Central memory CD8-positive, alpha-beta T cell (primary cell): ENCODE results near the gene ARHGEF25.
"Not testable (repeated sequence)": the region's sequence is repeated elsewhere in the genome, so short reads cannot be mapped to it uniquely, and the experiment has no call there.

Experiments
- ATAC-seq: fragments of 150-1000 bp; cut with Tn5 transposase; replicated peaks from 2 replicates; pipeline ENCODE4 v1.10.0; 2022; ENCODE audit warnings: mild to moderate bottlenecking, moderate FRiP score, moderate number of reproducible peaks; ENCODE audit not compliant: poor library complexity, severe bottlenecking; ENCODE audit errors: extremely low read depth
- DNase-seq, 2 donors: peaks; one replicate each; pipeline ENCODE4 v3.0.0; 2021; ENCODE audit warnings: low spot score in 2 of 2
- H3K27ac Mint-ChIP-seq: one replicate; pipeline ENCODE4 v1.8.0; 2022; ENCODE audit warnings: low read depth, mild to moderate bottlenecking, moderate library complexity, mixed read lengths
- H3K27me3 Mint-ChIP-seq: one replicate; pipeline ENCODE4 v1.8.0; 2022; ENCODE audit warnings: mixed read lengths
- H3K36me3 Mint-ChIP-seq: one replicate; pipeline ENCODE4 v1.8.0; 2022; ENCODE audit warnings: mild to moderate bottlenecking, moderate library complexity, mixed read lengths; ENCODE audit not compliant: insufficient read depth
- H3K4me1 Mint-ChIP-seq: one replicate; pipeline ENCODE4 v1.8.0; 2022; ENCODE audit warnings: mixed read lengths
- H3K4me3 Mint-ChIP-seq: one replicate; pipeline ENCODE4 v1.8.0; 2022; ENCODE audit warnings: mild to moderate bottlenecking, moderate library complexity, mixed read lengths
- H3K9me3 Mint-ChIP-seq: one replicate; pipeline ENCODE4 v1.8.0; 2022; ENCODE audit warnings: mixed read lengths

The ARHGEF25 gene

DNA sequence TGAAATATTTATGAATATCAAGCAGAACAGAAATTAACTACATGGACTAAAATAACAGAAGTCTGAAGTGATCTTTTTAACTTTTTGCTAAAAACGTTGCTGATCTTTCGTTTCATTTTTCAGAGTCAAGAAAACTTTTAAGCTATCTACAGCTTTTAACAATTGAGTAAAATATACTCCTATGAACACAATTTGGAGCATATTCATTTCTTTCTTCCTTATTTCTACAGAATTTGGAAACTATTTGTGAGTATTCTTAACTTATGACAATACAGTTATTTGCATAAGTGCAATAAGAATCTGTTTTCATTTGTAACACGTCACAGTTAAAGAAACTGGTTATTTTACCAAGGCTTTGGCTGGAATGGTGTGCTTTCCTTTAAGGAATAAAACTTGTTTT lies 42.8 kb downstream of the ARHGEF25 start:
- H3K27me3 Mint-ChIP-seq: peaks cover 14% of the 10 kb centered on the region
- no peaks in the 10 kb centered on the region for H3K36me3 Mint-ChIP-seq

DNA sequence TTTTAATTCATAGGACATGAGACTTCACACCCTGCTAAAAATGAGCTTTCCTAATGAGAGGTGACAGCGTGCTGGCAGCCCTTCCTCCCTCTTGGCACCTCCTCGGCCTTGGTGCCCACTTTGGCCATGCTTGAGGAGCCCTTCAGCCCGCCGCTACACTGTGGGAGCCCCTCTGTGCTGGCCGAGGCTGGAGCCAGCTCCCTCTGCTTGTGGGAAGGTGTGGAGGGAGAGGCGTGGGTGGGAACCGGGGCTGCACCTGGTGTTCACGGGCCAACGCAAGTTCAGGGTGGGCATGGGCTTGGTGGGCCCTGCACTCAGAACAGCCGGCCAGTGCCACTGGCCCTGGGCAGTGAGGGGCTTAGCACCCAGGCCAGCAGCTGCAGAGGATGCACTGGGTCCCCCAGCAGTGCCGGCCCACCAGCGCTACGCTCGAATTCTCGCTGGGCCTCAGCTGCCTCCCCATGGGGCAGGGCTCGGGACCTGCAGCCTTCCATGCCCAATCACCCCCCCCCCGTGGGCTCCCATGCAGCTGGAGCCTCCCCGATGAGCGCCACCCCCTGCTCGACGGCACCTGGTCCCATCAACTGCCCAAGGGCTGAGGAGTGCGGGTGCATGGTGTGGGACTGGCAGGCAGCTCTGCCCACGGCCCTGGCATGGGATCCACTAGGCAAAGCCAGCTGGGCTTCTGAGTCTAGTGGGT lies 44.5 kb downstream of the ARHGEF25 start:
- DNase-seq: no peak
- Mint-ChIP-seq H3K9me3 (no peaks in the 10 kb centered on the region), H3K4me1 (no peaks in the 10 kb centered on the region), H3K36me3 (no peaks in the 10 kb centered on the region), H3K27me3 (peaks cover 18% of the 10 kb centered on the region), H3K27ac (no peak overlapping the region), H3K4me3 (no peak overlapping the region)
- ATAC-seq: no peak

More for the DNA sequence above, 42.8 kb downstream of the ARHGEF25 start:
- Mint-ChIP-seq H3K9me3 (no peaks in the 10 kb centered on the region), H3K4me3 (no peak overlapping the region), H3K27ac (no peak overlapping the region), H3K4me1 (no peaks in the 10 kb centered on the region)
- ATAC-seq: no peak
- DNase-seq: no peak

DNA sequence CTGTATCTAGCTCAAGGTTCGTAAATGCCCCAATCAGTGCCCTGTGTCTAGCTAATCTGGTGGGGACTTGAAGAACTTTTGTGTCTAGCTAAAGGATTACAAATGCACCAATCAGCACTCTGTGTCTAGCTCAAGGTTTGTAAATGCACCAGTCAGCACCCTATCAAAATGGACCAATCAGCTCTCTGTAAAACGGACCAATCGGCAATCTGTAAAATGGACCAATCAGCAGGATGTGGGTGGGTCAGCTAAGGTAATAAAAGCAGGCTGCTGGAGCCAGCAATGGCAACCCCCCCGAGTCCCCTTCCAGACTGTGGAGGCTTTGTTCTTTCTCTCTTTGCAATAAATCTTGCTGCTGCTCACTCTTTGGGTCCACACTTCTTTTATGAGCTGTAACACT lies 45.2 kb downstream of the ARHGEF25 start:
- not testable (repeated sequence) for H3K9me3 Mint-ChIP-seq, DNase-seq, H3K4me1 Mint-ChIP-seq, H3K4me3 Mint-ChIP-seq, ATAC-seq, H3K36me3 Mint-ChIP-seq, H3K27ac Mint-ChIP-seq
- H3K27me3 Mint-ChIP-seq: peaks cover 18% of the 10 kb centered on the region

DNA sequence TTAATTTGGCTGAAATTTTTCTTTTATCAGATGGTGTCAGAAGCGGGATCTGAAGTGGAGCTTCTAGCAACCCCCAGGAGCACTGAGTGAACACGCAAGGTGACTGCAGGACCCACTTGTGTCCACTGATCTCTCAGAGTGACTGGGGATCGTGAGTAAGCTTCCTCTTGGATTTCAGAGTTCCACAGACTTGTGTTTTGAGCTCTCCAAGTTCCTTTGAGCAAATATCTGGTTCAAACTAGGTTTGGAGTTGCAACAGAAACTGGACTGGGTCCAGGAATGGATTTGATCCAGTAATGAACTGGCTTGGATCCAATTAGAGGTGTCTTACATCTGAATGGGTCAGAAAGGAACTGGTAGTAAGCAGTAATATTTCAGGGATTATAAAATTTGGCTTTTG lies 46.5 kb downstream of the ARHGEF25 start:
- no peaks in the 10 kb centered on the region for H3K4me1 Mint-ChIP-seq
- H3K27me3 Mint-ChIP-seq: peaks cover 18% of the 10 kb centered on the region
- no peak for DNase-seq
- no peak for ATAC-seq
- H3K9me3 Mint-ChIP-seq: no peaks in the 10 kb centered on the region
- no peak overlapping the region for H3K4me3 Mint-ChIP-seq
- H3K27ac Mint-ChIP-seq: no peak overlapping the region
- peaks cover 2% of the 10 kb centered on the region for H3K36me3 Mint-ChIP-seq

DNA sequence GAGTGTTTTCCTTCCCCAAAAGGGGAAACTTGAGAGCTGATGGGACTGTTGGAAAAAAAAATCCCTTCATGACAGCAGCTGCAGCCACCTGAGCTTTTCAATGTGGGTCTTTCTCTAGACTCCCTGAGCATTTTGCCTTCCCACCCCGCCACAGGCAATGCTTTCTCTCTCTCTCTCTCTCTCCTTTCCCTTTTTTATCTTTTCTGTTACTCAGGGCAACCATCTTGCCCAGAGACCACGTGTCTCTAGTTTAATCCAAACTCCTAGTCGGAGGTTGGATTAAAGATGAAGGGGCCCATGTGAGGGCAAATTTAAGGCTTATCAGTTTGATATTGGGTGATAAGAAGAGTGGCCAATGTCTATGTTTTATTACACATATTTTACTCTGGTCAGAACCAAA lies 47.7 kb downstream of the ARHGEF25 start:
- no peak overlapping the region for H3K4me3 Mint-ChIP-seq
- no peaks in the 10 kb centered on the region for H3K9me3 Mint-ChIP-seq
- DNase-seq: no peak
- ATAC-seq: no peak
- H3K27me3 Mint-ChIP-seq: peaks cover 18% of the 10 kb centered on the region
- H3K27ac Mint-ChIP-seq: no peak overlapping the region
- H3K4me1 Mint-ChIP-seq: no peaks in the 10 kb centered on the region
- peaks cover 2% of the 10 kb centered on the region for H3K36me3 Mint-ChIP-seq

DNA sequence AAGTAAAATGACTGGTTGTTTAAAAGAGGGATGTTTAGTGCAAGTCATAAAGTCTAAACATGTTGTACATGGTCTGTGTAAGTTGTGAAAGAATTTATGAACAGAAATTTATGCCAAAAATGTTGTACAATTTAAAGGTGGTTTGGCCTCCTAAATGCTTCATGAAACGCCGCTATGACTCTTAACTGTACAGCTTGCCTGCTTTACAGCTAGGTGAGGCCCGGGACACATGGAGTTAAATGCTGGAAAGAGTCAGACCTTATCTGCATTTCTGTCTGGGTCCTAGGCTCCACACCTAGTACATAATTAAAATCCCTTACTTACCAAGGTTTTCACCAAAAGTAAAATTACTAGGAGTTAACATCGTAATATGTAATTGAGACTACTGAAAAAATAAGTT lies 50.1 kb downstream of the ARHGEF25 start:
- peaks cover 2% of the 10 kb centered on the region for H3K36me3 Mint-ChIP-seq
- ATAC-seq (no peak), DNase-seq (no peak)
- H3K27me3 Mint-ChIP-seq: peaks cover 17% of the 10 kb centered on the region
- no peaks in the 10 kb centered on the region for H3K9me3 Mint-ChIP-seq
- no peak overlapping the region for H3K27ac Mint-ChIP-seq
- H3K4me3 Mint-ChIP-seq: no peak overlapping the region
- H3K4me1 Mint-ChIP-seq: no peaks in the 10 kb centered on the region

DNA sequence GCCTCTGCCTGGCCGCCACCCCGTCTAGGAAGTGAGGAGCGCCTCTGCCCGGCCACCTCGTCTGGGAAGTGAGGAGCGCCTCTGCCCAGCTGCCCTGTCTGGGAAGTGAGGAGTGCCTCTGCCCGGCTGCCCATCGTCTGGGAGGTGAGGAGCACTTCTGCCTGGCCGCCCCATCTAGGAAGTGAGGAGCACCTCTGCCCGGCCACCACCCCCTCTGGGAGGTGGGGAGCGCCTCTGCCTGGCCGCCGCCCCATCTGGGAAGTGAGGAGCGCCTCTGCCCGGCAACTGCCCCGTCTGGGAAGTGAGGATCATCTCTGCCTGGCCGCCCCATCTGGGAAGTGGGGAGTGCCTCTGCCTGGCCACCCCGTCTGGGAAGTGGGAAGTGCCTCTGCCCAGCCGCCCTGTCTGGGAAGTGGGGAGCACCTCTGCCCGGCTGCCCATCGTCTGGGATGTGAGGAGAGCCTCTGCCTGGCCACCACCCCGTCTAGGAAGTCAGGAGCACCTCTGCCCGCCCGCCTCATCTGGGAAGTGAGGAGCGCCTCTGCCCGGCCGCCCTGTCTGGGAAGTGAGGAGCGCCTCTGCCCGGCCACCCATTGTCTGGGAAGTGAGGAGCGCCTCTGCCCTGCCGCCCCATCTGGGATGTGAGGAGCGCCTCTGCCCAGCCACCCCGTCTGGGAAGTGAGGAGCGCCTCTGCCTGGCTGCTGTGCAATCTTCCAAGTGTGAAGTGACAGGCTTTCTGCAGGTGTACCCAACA lies 54.0 kb downstream of the ARHGEF25 start:
- H3K36me3 Mint-ChIP-seq, H3K9me3 Mint-ChIP-seq, H3K27me3 Mint-ChIP-seq, H3K4me1 Mint-ChIP-seq, ATAC-seq, H3K4me3 Mint-ChIP-seq, H3K27ac Mint-ChIP-seq, DNase-seq: not testable (repeated sequence)
